Mesenchymal stem cell (in vitro differentiated cells and primary cell): ENCODE results near the gene CBLL1.

ENCODE experiments used
- DNase-seq: peaks from one replicate; pipeline ENCODE4 v3.0.0-alpha.2; 2013
- H2AFZ ChIP-seq: one replicate; pipeline ENCODE4 v1.6.1; 2013; ENCODE audit warnings: low read depth, mild to moderate bottlenecking, control low read depth, inconsistent platforms, low read length, moderate library complexity
- H2AK5ac ChIP-seq: 2 replicates; pipeline ENCODE4 v1.6.1; 2013; ENCODE audit warnings: low read length, moderate library complexity, mild to moderate bottlenecking, inconsistent platforms; ENCODE audit not compliant: severe bottlenecking
- H2BK120ac ChIP-seq: one replicate; pipeline ENCODE4 v1.6.1; 2013; ENCODE audit warnings: low read depth, mild to moderate bottlenecking, inconsistent platforms, low read length, moderate library complexity
- H2BK12ac ChIP-seq, 2 experiments: one replicate each; pipeline ENCODE4 v1.6.1; 2013; ENCODE audit warnings: inconsistent platforms in 2 of 2, low read length in 2 of 2, mild to moderate bottlenecking in 2 of 2, moderate library complexity in 2 of 2, control low read depth in 1 of 2
- H2BK15ac ChIP-seq: one replicate; pipeline ENCODE4 v1.6.1; 2013; ENCODE audit warnings: mild to moderate bottlenecking, low read depth, inconsistent platforms; ENCODE audit not compliant: poor library complexity, severe bottlenecking
- H2BK5ac ChIP-seq: 2 replicates; pipeline ENCODE4 v1.6.1; 2013; ENCODE audit warnings: low read depth, mild to moderate bottlenecking, low read length, control low read depth, inconsistent platforms; ENCODE audit not compliant: poor library complexity, severe bottlenecking
- H3K14ac ChIP-seq, 2 experiments: one replicate each; pipeline ENCODE4 v1.6.1; 2013; ENCODE audit warnings: inconsistent platforms in 2 of 2, low read length in 2 of 2, control low read depth in 1 of 2, mild to moderate bottlenecking in 1 of 2, moderate library complexity in 1 of 2
- H3K18ac ChIP-seq, 2 experiments: one replicate each; pipeline ENCODE4 v1.6.1; 2013; ENCODE audit warnings: inconsistent platforms in 2 of 2, low read length in 2 of 2, control low read depth in 1 of 2, low read depth in 1 of 2, mild to moderate bottlenecking in 1 of 2
- H3K23ac ChIP-seq, 2 experiments: one replicate each; pipeline ENCODE4 v1.6.1; 2013; ENCODE audit warnings: inconsistent platforms in 2 of 2, low read length in 2 of 2, mild to moderate bottlenecking in 2 of 2, moderate library complexity in 2 of 2, control low read depth in 1 of 2
- H3K27ac ChIP-seq: 2 replicates; pipeline ENCODE4 v1.5.1; 2013; ENCODE audit warnings: mild to moderate bottlenecking, moderate library complexity, low read length, control low read depth, inconsistent platforms; ENCODE audit not compliant: poor library complexity, severe bottlenecking
- H3K27me3 ChIP-seq, 2 experiments: 2 replicates each; pipeline versions ENCODE4 v1.6.1 to v1.7.0; 2013; ENCODE audit warnings: low read length in 2 of 2, mild to moderate bottlenecking in 2 of 2, moderate library complexity in 2 of 2, control low read depth in 1 of 2, inconsistent platforms in 1 of 2; ENCODE audit not compliant: control insufficient read depth in 1 of 2, insufficient read depth in 1 of 2
- H3K36me3 ChIP-seq, 2 experiments: 2 replicates each; pipeline versions ENCODE4 v1.6.1 to v1.7.0; 2013; ENCODE audit warnings: low read length in 2 of 2, control low read depth in 1 of 2, inconsistent platforms in 1 of 2, low read depth in 1 of 2, mild to moderate bottlenecking in 1 of 2; ENCODE audit not compliant: insufficient read depth in 2 of 2, control insufficient read depth in 1 of 2
- H3K4ac ChIP-seq, 2 experiments: one replicate each; pipeline ENCODE4 v1.6.1; 2013; ENCODE audit warnings: inconsistent platforms in 2 of 2, low read length in 2 of 2, mild to moderate bottlenecking in 2 of 2, moderate library complexity in 2 of 2, control low read depth in 1 of 2, low read depth in 1 of 2
- H3K4me1 ChIP-seq: 2 replicates; pipeline ENCODE4 v1.6.1; 2013; ENCODE audit warnings: low read depth, low read length, control low read depth; ENCODE audit not compliant: control insufficient read depth, insufficient read depth
- H3K4me2 ChIP-seq: 2 replicates; pipeline ENCODE4 v1.6.1; 2013; ENCODE audit warnings: low read length, mild to moderate bottlenecking, inconsistent platforms; ENCODE audit not compliant: poor library complexity, severe bottlenecking
- H3K4me3 ChIP-seq, 2 experiments: 2 replicates each; pipeline versions ENCODE4 v1.5.1 to v1.7.0; 2013; ENCODE audit warnings: low read length in 2 of 2, mild to moderate bottlenecking in 2 of 2, control low read depth in 1 of 2, low read depth in 1 of 2; ENCODE audit not compliant: insufficient read depth in 1 of 2
- H3K79me1 ChIP-seq: replicated peaks from 2 replicates; pipeline ENCODE4 v1.6.1; 2013; ENCODE audit warnings: mild to moderate bottlenecking, control low read depth, low read length, inconsistent platforms; ENCODE audit not compliant: poor library complexity, severe bottlenecking
- H3K9ac ChIP-seq: 2 replicates; pipeline ENCODE4 v1.7.0; 2013; ENCODE audit warnings: mild to moderate bottlenecking, low read length, moderate library complexity
- H3K9me3 ChIP-seq: 2 replicates; pipeline ENCODE4 v1.7.0; 2013; ENCODE audit warnings: mild to moderate bottlenecking, low read length; ENCODE audit not compliant: control insufficient read depth
- H4K8ac ChIP-seq: one replicate; pipeline ENCODE4 v1.6.1; 2013; ENCODE audit warnings: inconsistent platforms, mild to moderate bottlenecking, low read length, moderate library complexity
- H4K91ac ChIP-seq: one replicate; pipeline ENCODE4 v1.6.1; 2013; ENCODE audit warnings: mild to moderate bottlenecking, low read length, inconsistent platforms
- WGBS: methylation state at CpG from one replicate; pipeline ENCODE4 v1.1.7; 2013; ENCODE audit warnings: mixed read lengths; 5-methylcytosine and 5-hydroxymethylcytosine counted together

Gene CBLL1

GRCh38 chr7:107715531-107715930, 28.4 kb upstream of the CBLL1 start:
- no peak overlapping the region for H2BK120ac ChIP-seq
- no peaks in the 10 kb centered on the region for H3K36me3 ChIP-seq
- H3K4me1 ChIP-seq: peaks cover 1% of the 10 kb centered on the region
- no peak overlapping the region for H2BK15ac ChIP-seq
- no peak overlapping the region for H4K91ac ChIP-seq
- no peaks in the 10 kb centered on the region for H3K79me1 ChIP-seq
- H3K14ac ChIP-seq: no peak overlapping the region
- H3K4ac ChIP-seq: no peak overlapping the region
- H3K9ac ChIP-seq: no peak overlapping the region
- no peak overlapping the region for H3K23ac ChIP-seq
- no peaks in the 10 kb centered on the region for H3K9me3 ChIP-seq
- no peak overlapping the region for H2BK12ac ChIP-seq
- no peak overlapping the region for H4K8ac ChIP-seq
- H3K4me2 ChIP-seq: no peak overlapping the region
- 91% methylated on average over 6 of the region's 6 CpGs for WGBS
- peaks cover 0 to 3% of the 10 kb centered on the region in 2 experiments for H3K27me3 ChIP-seq
- H3K4me3 ChIP-seq: no peak overlapping the region
- no peak for DNase-seq
- H3K27ac ChIP-seq: no peak overlapping the region
- H2AK5ac ChIP-seq: no peak overlapping the region
- H2BK5ac ChIP-seq: no peak overlapping the region
- no peak overlapping the region for H2AFZ ChIP-seq
- no peak overlapping the region for H3K18ac ChIP-seq

DNA sequence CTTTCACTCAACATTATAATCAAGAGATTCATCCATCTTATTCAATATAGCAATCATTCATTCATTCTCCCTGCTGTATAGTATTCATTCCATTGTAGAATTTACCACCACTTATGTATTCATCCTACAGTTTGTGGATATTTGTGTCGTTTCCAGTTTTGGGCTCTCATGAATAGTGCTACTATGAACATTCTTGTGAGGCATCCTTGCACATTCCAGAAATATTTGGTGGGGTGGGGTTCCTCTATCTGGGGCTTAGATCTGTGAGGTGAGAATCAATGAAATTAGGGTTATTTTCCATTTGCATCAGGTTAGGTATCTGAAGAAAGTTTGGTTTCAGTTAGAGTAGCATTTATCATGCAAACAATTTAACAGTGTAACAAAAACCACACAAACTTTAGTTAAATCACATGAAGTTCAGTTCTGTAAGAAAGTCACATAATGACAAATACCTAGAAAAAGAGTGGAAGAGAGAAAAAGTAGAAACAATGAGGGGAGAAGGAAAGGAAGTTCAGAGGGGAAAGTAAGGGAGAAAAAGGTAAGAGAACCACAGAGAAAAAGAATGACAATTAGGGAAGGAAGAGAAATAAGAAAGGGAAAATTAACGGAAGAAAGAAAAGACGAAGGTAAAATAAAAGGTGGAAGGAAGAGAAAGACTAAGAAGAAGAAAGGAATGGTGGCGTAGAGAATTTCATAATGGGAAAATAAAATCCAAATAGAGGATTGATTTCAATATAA, 25.3 kb upstream of the CBLL1 start:
- WGBS: 78% methylated on average over 3 of the region's 4 CpGs
- Histone ChIP-seq H2BK12ac (no peak overlapping the region), H3K14ac (no peak overlapping the region), H3K36me3 (no peaks in the 10 kb centered on the region), H3K9ac (no peak overlapping the region), H3K27me3 (peaks cover 0 to 6% of the 10 kb centered on the region in 2 experiments), H3K79me1 (no peaks in the 10 kb centered on the region), H3K4me2 (no peak overlapping the region), H4K8ac (no peak overlapping the region), H2BK15ac (no peak overlapping the region), H2BK5ac (no peak overlapping the region), H3K23ac (no peak overlapping the region), H3K4ac (no peak overlapping the region), H2AK5ac (no peak overlapping the region), H3K9me3 (no peaks in the 10 kb centered on the region), H4K91ac (no peak overlapping the region), H3K18ac (no peak overlapping the region), H3K4me1 (peaks cover 1% of the 10 kb centered on the region), H2BK120ac (no peak overlapping the region), H2AFZ (no peak overlapping the region), H3K4me3 (no peak overlapping the region), H3K27ac (no peak overlapping the region)
- no peak for DNase-seq

GRCh38 chr7:107721286-107721685, 22.7 kb upstream of the CBLL1 start:
- Histone ChIP-seq H3K9me3 (no peaks in the 10 kb centered on the region), H3K4me1 (no peaks in the 10 kb centered on the region), H4K8ac (no peak overlapping the region), H3K4me2 (no peak overlapping the region), H4K91ac (no peak overlapping the region), H2BK12ac (no peak overlapping the region), H3K14ac (no peak overlapping the region), H3K27ac (no peak overlapping the region), H2BK15ac (no peak overlapping the region), H2BK120ac (no peak overlapping the region), H3K9ac (no peak overlapping the region), H3K27me3 (peaks cover 0 to 10% of the 10 kb centered on the region in 2 experiments), H3K79me1 (no peaks in the 10 kb centered on the region), H2AFZ (no peak overlapping the region), H2AK5ac (no peak overlapping the region), H3K4ac (no peak overlapping the region), H3K4me3 (no peak overlapping the region), H3K36me3 (no peaks in the 10 kb centered on the region), H3K23ac (no peak overlapping the region), H2BK5ac (no peak overlapping the region), H3K18ac (no peak overlapping the region)
- DNase-seq: no peak
- WGBS: no CpG with 5 or more reads among the region's 1 CpG

DNA sequence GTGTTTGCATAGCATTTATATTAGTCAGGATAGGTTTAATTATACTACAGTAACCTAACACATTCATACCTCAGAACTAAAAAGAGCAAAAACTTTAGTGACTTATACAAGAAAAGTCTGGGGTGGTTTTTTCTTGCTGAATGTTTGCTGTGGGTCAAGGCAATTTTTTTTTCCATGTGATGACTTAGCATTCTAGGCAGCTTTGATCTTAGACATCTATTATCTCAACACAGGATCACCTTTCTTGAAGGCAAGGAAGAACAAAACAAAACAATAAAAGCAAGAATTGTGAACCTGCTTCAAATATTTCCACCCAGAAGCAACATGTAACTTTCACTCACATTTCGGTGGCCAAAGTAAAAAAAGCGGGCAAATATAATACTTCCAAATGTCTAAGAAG, 20.7 kb upstream of the CBLL1 start:
- no peaks in the 10 kb centered on the region for H3K79me1 ChIP-seq
- H3K9me3 ChIP-seq: no peaks in the 10 kb centered on the region
- H3K9ac ChIP-seq: no peak overlapping the region
- no peak overlapping the region for H4K91ac ChIP-seq
- no CpG with 5 or more reads among the region's 2 CpGs for whole genome bisulfite sequencing
- no peak overlapping the region for H3K14ac ChIP-seq
- H3K27ac ChIP-seq: no peak overlapping the region
- H2BK120ac ChIP-seq: no peak overlapping the region
- H3K23ac ChIP-seq: no peak overlapping the region
- no peaks in the 10 kb centered on the region for H3K4me1 ChIP-seq
- H3K4me2 ChIP-seq: no peak overlapping the region
- DNase-seq: no peak
- H2AK5ac ChIP-seq: no peak overlapping the region
- no peak overlapping the region for H4K8ac ChIP-seq
- peaks cover 14 to 25% of the 10 kb centered on the region in 2 experiments for H3K27me3 ChIP-seq
- no peak overlapping the region for H2BK5ac ChIP-seq
- H3K36me3 ChIP-seq: no peaks in the 10 kb centered on the region
- H3K4me3 ChIP-seq: no peak overlapping the region
- H3K4ac ChIP-seq: no peak overlapping the region
- H3K18ac ChIP-seq: no peak overlapping the region
- no peak overlapping the region for H2AFZ ChIP-seq
- H2BK15ac ChIP-seq: no peak overlapping the region
- no peak overlapping the region for H2BK12ac ChIP-seq
